HT-29 (cell line): ENCODE data around the gene OR4D1. TPM values are rescaled to one million over a fixed set of nuclear protein-coding genes. Genes with fewer than 3 reads are reported as not detected.
A peak's percentile ranks its signal among the peaks of the same experiment; 100 is the strongest.
"Not testable (repeated sequence)": the region's sequence is repeated elsewhere in the genome, so short reads cannot be mapped to it uniquely, and the experiment has no call there.

Experiments
- DNase-seq: peaks from one replicate; pipeline ENCODE4 v3.0.0-alpha.2; 2015; ENCODE audit warnings: low spot score
- total RNA-seq: library from RNA; depleted of rRNA; stranded (reverse); fragments of >200 nt; shearing (Covaris generic); gene quantifications from 2 replicates; pipeline ENCODE4 v1.2.3, GENCODE V29; 2014; rRNA removed

Gene OR4D1
- total RNA-seq: not detected in 2 replicates

GRCh38 chr17:58147930-58148434 is at the start of gene OR4D1:
OR4D1 (plus strand) TSS chr17:58148384; CDS start chr17:58155154, 6,770 bp downstream.
- no peak for DNase-seq

GRCh38 chr17:58100506-58100905 is 47.7 kb upstream of the OR4D1 start:
- DNase-seq: no peak

- not testable (repeated sequence) for DNase-seq
Measured at GRCh38 chr17:58101898-58102297, 46.3 kb upstream of the OR4D1 start.

GRCh38 chr17:58105093-58105492 is 43.1 kb upstream of the OR4D1 start:
- DNase-seq: no peak

- DNase-seq: no peak
Measured at GRCh38 chr17:58107306-58107705, 40.9 kb upstream of the OR4D1 start.

GRCh38 chr17:58109197-58109596 is 39.0 kb upstream of the OR4D1 start:
- no peak for DNase-seq

- no peak for DNase-seq
Measured at GRCh38 chr17:58110012-58110411, 38.2 kb upstream of the OR4D1 start.

GRCh38 chr17:58111676-58112075 is 36.5 kb upstream of the OR4D1 start:
- DNase-seq: no peak

GRCh38 chr17:58112970-58113631 is 35.1 kb upstream of the OR4D1 start:
- peak; percentile 92 for DNase-seq

- no peak for DNase-seq
Measured at GRCh38 chr17:58113947-58114346, 34.2 kb upstream of the OR4D1 start.

- no peak for DNase-seq
Measured at GRCh38 chr17:58117382-58117781, 30.8 kb upstream of the OR4D1 start.

GRCh38 chr17:58119491-58119890 is 28.7 kb upstream of the OR4D1 start:
- no peak for DNase-seq

- peak; percentile 73 for DNase-seq
Measured at GRCh38 chr17:58120195-58120822, 27.9 kb upstream of the OR4D1 start.

GRCh38 chr17:58121925-58122324 is 26.3 kb upstream of the OR4D1 start:
- peak; percentile 58 for DNase-seq

- DNase-seq: no peak
Measured at GRCh38 chr17:58127846-58128245, 20.3 kb upstream of the OR4D1 start.

GRCh38 chr17:58132697-58133096 is 15.5 kb upstream of the OR4D1 start:
- DNase-seq: not testable (repeated sequence)

GRCh38 chr17:58136669-58137279 is 11.4 kb upstream of the OR4D1 start:
- peak; percentile 48 for DNase-seq

GRCh38 chr17:58141505-58141904 is 6.7 kb upstream of the OR4D1 start:
- DNase-seq: no peak

- not testable (repeated sequence) for DNase-seq
Measured at GRCh38 chr17:58143335-58143734, 4.8 kb upstream of the OR4D1 start.

GRCh38 chr17:58144801-58145200 is 3.4 kb upstream of the OR4D1 start:
- no peak for DNase-seq

GRCh38 chr17:58148609-58149008 is 425 bp downstream of the OR4D1 start:
- DNase-seq: no peak

GRCh38 chr17:58150394-58150793 is 2.2 kb downstream of the OR4D1 start:
- DNase-seq: no peak

- no peak for DNase-seq
Measured at GRCh38 chr17:58153046-58153445, 4.9 kb downstream of the OR4D1 start.
